Ramos (cell line): ENCODE measurements around the gene CLN3.

Experiments used
- in situ Hi-C: fragments of 300-500 bp; cut with MboI; formaldehyde crosslinking; loops from one replicate; pipeline ENCODE4 v1.14.3; 2022; ENCODE audit warnings: low sequenced_read_pairs; ENCODE audit not compliant: unreplicated experiment

The CLN3 gene

DNA sequence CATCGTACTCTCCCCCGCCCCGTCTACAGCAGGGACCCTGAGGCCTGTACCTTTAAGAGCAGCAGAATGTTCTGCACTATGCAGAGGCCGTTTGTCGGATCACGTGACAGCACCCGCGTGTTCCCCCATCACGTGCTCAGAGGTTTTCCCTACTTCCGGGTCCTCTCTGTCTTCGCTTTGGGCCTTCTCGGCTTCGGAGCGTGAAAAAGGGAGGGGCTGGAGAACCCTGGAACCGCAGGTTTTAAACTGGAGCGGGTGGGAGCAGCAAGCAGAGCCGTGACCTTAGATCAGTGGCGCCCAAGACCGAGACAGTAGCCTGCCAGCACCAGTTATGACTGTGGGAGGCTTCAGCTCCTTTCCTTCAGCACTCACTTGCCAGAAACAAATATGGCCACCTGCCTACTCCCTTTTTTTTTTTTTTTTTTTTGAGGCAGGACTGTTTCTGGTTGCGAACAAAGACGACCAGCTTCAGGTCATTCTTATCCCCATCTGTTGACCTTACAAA is at the start of gene CLN3:
Gene CLN3 (minus strand): TSS at position 105 of the 505 bp plus-strand sequence. CDS start 315 bp downstream, outside the sequence.
- in situ Hi-C loops = no loop called here

GRCh38 chr16:28540346-28540745 is 48.5 kb upstream of the CLN3 start:
- in situ Hi-C loops = loop anchor here (25.0 kb wide), 1 partner anchor 203 kb away; no protein-coding TSS in a partner anchor

- in situ Hi-C loops = loop anchor here (25.0 kb wide), 1 partner anchor 202 kb away; no protein-coding TSS in a partner anchor
These were observed 47.1 kb upstream of the CLN3 start, which contains the start of gene NUPR1 for GRCh38 chr16:28538733-28539596. NUPR1 (minus strand) TSS chr16:28538974; CDS start chr16:28538907, 67 bp downstream.

DNA sequence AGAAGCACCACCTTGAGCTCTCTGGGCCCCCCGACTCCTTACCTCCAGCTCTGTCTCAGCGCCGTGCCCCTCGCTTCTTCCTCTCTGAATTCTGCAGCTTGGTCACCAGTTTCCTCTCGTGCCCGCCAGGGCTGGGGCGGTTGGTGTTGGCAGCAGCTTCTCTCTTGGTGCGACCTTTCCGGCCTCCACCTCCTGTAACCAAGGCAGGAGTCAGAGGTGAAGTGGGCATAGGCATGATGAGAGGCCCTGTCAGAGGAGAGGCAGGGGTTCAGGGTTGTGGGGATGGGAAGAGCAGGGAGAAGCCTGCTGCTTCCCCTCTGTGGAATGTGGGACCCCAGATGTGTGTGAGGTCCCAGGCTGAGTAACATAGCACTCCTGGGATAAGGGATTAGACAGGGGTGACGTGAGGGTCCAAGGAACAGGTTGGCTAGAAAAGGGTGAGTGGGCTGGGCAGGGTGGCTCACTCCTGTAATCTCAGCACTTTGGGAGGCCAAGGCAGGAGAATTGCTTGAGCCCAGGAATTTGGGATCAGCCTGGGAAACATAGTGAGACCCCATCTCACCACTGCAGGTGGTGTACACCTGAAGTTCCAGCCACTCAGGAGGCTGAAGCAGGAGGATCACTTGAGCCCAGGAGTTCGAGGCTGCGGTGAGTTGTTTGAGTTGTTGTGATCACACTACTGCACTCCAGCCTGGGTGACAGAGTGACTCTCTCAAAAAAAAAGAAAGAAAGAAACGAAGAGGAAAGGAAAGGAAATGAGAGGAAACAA is 46.3 kb upstream of the CLN3 start:
- in situ Hi-C loops = loop anchor here (25.0 kb wide), 1 partner anchor 201 kb away; no protein-coding TSS in a partner anchor

- in situ Hi-C loops = loop anchor here (25.0 kb wide), 1 partner anchor 200 kb away; no protein-coding TSS in a partner anchor
These were observed 45.2 kb upstream of the CLN3 start for GRCh38 chr16:28537076-28537475.

- in situ Hi-C loops = loop anchor here (25.0 kb wide), 1 partner anchor 197 kb away; no protein-coding TSS in a partner anchor
These were observed 42.9 kb upstream of the CLN3 start for GRCh38 chr16:28534542-28535373.

DNA sequence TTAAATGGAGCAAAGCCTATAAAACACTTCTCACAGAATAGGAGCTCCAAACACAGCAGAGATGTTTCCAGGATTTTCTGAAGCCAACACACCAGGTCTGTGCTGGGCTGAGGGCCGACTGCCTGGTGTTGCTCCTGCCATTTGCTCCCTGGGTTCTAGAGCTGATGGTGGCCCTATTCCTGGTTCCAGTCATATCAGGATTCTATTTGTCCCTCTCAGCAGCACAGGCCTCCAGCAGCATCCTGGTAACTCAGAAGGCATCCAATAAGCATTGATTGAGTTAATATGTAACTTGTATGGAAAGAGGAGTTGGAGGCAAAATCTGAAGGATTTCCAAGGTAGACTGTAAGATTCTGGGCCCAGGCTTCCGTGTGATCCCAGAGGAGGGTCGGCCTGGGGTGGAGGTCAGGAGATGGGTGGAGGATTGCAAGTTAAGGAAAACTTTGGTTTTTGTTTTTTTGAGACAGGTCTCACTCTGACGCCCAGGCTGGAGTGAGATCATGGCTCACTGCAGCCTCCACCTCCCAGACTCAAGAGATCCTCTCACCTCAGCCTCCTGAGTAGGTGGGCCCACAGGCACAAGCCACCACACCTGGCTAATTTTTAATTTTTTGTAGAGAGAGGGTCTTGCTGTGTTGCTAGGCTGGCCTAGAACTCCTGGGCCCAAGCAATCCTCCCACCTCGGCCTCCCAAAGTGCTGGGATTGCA is 41.2 kb upstream of the CLN3 start:
- in situ Hi-C loops = loop anchor here (25.0 kb wide), 1 partner anchor 196 kb away; no protein-coding TSS in a partner anchor

DNA sequence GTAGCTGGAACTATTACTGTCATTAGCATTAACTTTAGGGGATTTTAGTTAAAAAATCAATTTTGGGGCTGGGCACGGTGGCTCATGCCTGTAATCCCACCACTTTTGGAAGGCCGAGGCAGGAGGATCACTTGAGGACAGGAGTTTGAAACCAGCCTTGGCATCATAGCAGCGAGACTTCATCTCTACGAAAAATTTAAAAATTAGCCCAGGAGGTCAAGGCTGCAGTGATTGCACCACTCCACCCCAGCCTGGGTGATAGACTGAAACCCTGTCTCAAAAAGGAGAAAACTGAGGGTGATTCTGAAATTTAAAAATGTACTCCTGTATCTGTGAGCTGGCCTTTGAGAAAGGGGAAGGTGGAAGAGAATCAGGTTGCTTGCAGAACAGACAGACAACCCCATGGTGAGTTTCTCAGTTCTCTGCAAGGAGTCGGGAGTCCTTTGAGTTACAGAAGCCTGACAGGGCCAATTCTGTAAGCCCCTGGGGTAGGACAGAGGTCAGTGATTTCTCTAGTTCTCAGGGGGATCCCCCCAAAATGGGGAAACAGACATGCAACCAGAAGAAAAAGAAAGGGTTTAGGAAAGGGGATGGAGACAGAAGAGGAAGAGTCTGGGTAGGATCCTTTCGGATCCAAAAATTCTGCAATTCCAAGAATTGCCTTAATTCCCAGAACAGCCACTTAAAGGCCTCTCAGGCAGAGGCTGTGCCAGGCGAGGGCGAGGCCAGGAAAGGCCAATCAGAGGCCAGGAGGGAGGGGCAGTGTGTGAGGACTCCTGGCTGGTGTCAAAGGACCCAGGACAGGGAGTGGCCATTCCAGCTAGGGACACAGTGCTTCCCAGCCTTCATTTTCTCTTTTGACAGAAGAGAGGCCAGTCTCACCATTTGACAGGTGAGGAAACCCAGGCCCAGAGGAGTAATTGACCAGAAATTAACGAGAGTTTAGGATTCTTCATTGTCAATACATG is 40.2 kb upstream of the CLN3 start:
- in situ Hi-C loops = loop anchor here (25.0 kb wide), 1 partner anchor 195 kb away; no protein-coding TSS in a partner anchor

- in situ Hi-C loops = loop anchor here (25.0 kb wide), 1 partner anchor 192 kb away; no protein-coding TSS in a partner anchor
These were observed 37.2 kb upstream of the CLN3 start for GRCh38 chr16:28529124-28529523.

- in situ Hi-C loops = loop anchor here (25.0 kb wide), 1 partner anchor 191 kb away; no protein-coding TSS in a partner anchor
These were observed 36.6 kb upstream of the CLN3 start for GRCh38 chr16:28528463-28528867.

DNA sequence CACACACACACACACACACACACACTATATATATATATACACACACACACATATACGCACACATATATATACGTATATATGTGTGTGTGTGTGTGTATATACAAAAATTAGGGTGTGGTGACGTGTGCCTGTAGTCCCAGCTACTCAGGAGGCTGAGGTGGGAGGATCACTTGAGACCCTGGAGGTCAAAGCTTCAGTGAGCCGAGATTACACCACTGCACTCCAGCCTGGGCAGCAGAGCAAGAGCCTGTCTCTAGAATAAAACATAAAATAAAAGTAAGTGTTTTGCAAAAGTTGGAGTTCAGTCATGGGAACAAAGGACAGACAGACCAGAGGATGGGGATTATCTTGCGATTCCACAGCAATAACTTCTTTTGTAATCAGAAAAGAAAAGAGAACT is 36.1 kb upstream of the CLN3 start:
- in situ Hi-C loops = loop anchor here (25.0 kb wide), 1 partner anchor 191 kb away; no protein-coding TSS in a partner anchor

DNA sequence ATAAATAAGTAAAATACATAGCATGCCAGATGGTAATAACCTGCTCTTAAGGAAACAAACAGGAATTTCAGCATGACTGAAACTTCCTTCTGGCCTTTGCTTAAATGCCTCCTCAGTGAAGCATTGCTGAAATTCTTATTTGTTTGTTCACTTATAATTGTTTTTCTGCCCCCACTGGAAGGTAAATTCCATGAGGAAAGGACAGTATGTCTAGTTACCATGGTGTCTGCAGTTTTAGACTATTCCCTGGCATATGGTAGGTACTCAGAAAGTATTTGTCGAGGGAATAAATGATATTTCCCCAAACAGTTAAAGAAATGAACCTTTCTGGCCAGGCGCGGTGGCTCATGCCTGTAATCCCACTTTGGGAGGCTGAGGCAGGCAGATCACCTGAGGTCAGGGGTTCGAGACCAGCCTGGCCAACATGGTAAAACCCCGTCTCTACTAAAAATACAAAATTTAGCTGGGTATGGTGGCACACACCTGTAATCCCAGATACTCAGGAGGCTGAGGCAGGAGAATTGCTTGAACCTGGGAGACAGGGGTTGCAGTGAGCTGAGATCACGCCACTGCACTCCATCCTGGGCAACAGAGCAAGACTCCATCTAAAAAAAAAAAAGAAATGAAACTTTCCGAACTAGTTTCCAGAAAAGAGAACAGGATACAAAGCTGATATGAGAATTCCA is 35.4 kb upstream of the CLN3 start:
- in situ Hi-C loops = loop anchor here (25.0 kb wide), 1 partner anchor 190 kb away; no protein-coding TSS in a partner anchor

- in situ Hi-C loops = loop anchor here (25.0 kb wide), 1 partner anchor 189 kb away; no protein-coding TSS in a partner anchor
These were observed 34.6 kb upstream of the CLN3 start for GRCh38 chr16:28526201-28527099.

- in situ Hi-C loops = loop anchor here (25.0 kb wide), 1 partner anchor 187 kb away; no protein-coding TSS in a partner anchor
These were observed 32.9 kb upstream of the CLN3 start for GRCh38 chr16:28524681-28525171.

DNA sequence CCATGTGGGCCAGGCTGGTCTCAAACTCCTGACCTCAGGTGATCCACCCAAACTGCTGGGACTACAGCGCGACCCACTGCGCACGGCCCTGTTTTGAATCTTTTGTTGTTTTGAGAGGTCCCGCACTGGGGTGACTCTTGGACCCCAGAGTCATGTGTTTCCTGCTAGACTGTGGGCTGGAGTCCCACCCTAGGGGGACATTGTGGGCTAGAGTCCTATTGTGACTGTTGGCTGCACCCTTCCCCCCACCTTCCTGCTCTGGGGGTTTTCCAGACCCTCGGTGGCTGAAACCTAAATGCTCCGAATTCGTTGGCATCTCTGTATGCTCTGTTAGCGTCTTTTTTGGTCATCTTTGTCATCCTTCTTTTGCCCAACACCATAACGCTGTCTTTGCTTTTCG is 30.9 kb upstream of the CLN3 start:
- in situ Hi-C loops = no loop called here

- in situ Hi-C loops = no loop called here
These were observed 29.6 kb upstream of the CLN3 start for GRCh38 chr16:28521436-28521835.
